WTC11 (cell line): ENCODE results near the gene EHD2.

Experiments used
- ARID4B ChIP-seq: sonication (generic); formaldehyde crosslinking; IDR thresholded peaks from 2 replicates; pipeline ENCODE4 v1.8.0; 2023; ENCODE audit warnings: missing genetic modification reagents, mild to moderate bottlenecking, borderline replicate concordance
- ATF6 ChIP-seq: sonication (generic); formaldehyde crosslinking; IDR thresholded peaks from 2 replicates; pipeline ENCODE4 v1.8.1; 2023; ENCODE audit warnings: mild to moderate bottlenecking, missing genetic modification reagents
- CREB1 ChIP-seq: sonication (generic); formaldehyde crosslinking; IDR thresholded peaks from 2 replicates; pipeline ENCODE4 v1.8.0; 2023; ENCODE audit warnings: mild to moderate bottlenecking, missing genetic modification reagents
- CTCF ChIP-seq: fragments of 200-600 bp; IDR thresholded peaks from 2 replicates; pipeline ENCODE4 v1.8.0; 2022; ENCODE audit warnings: antibody characterized with exemption
- HMGA2 ChIP-seq: fragments of 250-450 bp; sonication (Bioruptor Pico); IDR thresholded peaks from 2 replicates; pipeline ENCODE4 v1.4.0; 2021; ENCODE audit warnings: mild to moderate bottlenecking, moderate library complexity
- JUN ChIP-seq: sonication (generic); formaldehyde crosslinking; IDR thresholded peaks from 2 replicates; pipeline ENCODE4 v1.8.0; 2023; ENCODE audit warnings: mild to moderate bottlenecking, missing genetic modification reagents
- KAT7 ChIP-seq: sonication (generic); formaldehyde crosslinking; IDR thresholded peaks from 2 replicates; pipeline ENCODE4 v1.8.1; 2023; ENCODE audit warnings: missing genetic modification reagents, mild to moderate bottlenecking, borderline replicate concordance
- MAX ChIP-seq: sonication (generic); formaldehyde crosslinking; IDR thresholded peaks from 2 replicates; pipeline ENCODE4 v1.8.0; 2022; ENCODE audit warnings: mild to moderate bottlenecking, missing genetic modification reagents
- SP1 ChIP-seq: sonication (generic); formaldehyde crosslinking; conservative IDR thresholded peaks from 2 replicates; pipeline ENCODE4 v1.8.1; 2022; ENCODE audit warnings: missing genetic modification reagents
- ZNF121 ChIP-seq: sonication (generic); formaldehyde crosslinking; IDR thresholded peaks from 2 replicates; pipeline ENCODE4 v1.8.0; 2023; ENCODE audit warnings: missing genetic modification reagents
- ZNF138 ChIP-seq: sonication (generic); formaldehyde crosslinking; conservative IDR thresholded peaks from 2 replicates; pipeline ENCODE4 v1.8.1; 2022; ENCODE audit warnings: mild to moderate bottlenecking, moderate library complexity, missing genetic modification reagents

- TF ChIP-seq ZNF121 (CRISPR knock-in tag) (no peak), ZNF138 (CRISPR knock-in tag) (no peak), KAT7 (no peak), CTCF (no peak), CREB1 (CRISPR knock-in tag) (no peak), ATF6 (CRISPR knock-in tag) (no peak), MAX (CRISPR knock-in tag) (no peak), HMGA2 (CRISPR knock-in tag) (no peak), JUN (CRISPR knock-in tag) (no peak), SP1 (CRISPR knock-in tag) (no peak), ARID4B (CRISPR knock-in tag) (no peak)
Observed at GRCh38 chr19:47755762-47756626, 42.8 kb downstream of the EHD2 start.
